Skeletal muscle cell (primary cell): ENCODE results near the gene R3HDM1.
"Not testable (repeated sequence)": the region's sequence is repeated elsewhere in the genome, so short reads cannot be mapped to it uniquely, and the experiment has no call there.

Experiments used
- DNase-seq: peaks from one replicate; pipeline ENCODE4 v3.0.0-alpha.2; 2010; ENCODE audit warnings: low read depth
- H3K4me3 ChIP-seq: 2 replicates; pipeline ENCODE4 v1.5.1; 2011; ENCODE audit warnings: low read depth, mild to moderate bottlenecking, control low read depth, low read length, moderate library complexity

Gene R3HDM1

GRCh38 chr2:135531231-135532197, at the start of gene R3HDM1:
Gene R3HDM1 (plus strand): TSS chr2:135531484. CDS start chr2:135604846, 73,362 bp downstream.
- peak within 1 kb of the TSS; percentile 84 for H3K4me3 ChIP-seq
- peak; percentile 100 for DNase-seq

- H3K4me3 ChIP-seq, result no peak overlapping the region
- no peak for DNase-seq
These were observed 45.8 kb upstream of the R3HDM1 start for GRCh38 chr2:135485441-135485840.

DNA sequence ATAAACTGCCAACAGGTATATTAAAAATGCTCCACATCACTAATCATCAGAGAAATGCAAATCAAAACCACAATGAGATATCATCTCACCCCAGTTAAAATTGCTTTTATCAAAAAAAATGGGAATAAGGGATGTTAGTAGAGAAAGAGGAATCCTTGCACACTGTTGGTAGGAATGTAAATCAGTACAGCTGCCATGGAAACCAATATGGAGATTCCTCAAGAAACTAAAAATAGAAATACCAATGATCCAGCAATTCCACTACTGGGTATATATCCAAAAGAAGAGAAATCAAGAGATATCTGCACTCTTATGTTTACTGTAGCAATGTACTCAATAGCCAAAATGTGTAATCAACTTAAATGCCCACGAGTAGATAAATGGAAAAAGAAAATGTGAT, 40.9 kb upstream of the R3HDM1 start:
- DNase-seq, result no peak

GRCh38 chr2:135494503-135494902, 36.8 kb upstream of the R3HDM1 start:
- peak; percentile 15 for DNase-seq
- no peak overlapping the region for H3K4me3 ChIP-seq

More for the DNA sequence above, 40.9 kb upstream of the R3HDM1 start:
- no peak overlapping the region for H3K4me3 ChIP-seq

GRCh38 chr2:135494917-135495316, 36.4 kb upstream of the R3HDM1 start:
- no peak for DNase-seq
- no peak overlapping the region for H3K4me3 ChIP-seq

GRCh38 chr2:135498588-135498987, 32.7 kb upstream of the R3HDM1 start:
- DNase-seq, H3K4me3 ChIP-seq: not testable (repeated sequence)

DNA sequence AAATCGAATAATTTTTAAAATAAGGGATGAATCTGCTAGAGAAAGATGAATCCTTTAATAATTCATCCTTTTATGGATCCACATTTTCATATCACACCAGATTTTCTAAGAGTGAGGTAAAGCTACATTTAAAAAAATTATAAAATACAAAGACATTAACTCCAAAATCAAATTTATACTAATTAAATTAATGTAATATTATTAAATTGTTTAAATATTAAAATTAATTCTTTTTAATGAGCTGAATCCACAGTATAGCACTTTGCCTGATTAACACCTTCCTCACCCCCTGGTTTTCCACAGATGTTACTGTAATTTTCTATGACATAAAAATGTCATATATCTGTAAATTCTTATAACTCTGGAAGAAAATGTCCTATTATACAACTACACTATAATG, 26.5 kb upstream of the R3HDM1 start:
- no peak overlapping the region for H3K4me3 ChIP-seq
- no peak for DNase-seq

DNA sequence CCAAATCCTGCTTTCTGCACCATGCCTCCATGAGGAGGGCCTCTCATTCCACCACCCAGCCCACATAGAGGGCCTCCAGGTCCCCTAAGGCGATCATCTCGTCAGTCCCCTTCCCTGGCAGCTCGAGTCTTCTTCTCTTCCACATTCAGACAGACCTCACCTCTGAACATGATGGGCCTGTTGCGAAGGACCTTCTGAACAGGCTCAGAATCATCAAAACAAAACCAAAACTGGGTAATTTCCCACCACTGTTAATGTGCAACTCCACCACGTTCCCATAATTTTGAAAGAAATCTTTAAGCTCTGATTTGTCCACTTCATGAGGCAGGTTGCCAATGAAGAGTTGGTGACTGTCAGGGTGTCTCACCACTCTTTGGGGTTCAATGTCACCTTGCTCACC, 20.7 kb upstream of the R3HDM1 start:
- no peak overlapping the region for H3K4me3 ChIP-seq
- no peak for DNase-seq

DNA sequence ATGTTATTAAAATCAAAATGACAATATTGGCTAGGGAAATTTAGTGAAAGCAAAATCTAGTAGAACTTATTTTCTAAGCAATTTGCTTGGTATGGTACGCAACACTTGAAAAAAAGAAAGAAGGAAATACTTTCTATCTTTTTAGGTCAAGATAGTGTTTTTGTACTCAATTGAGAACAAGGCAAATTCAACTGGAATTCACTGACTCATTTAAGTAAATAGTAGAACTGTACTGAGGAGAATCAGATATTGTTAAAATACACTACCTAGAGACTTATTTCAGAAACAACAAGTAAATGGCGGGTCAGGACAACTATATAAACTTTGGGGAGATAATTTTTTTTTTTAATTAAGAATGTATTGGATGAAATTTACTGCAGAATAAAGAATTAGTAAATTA, 19.2 kb upstream of the R3HDM1 start:
- DNase-seq, result no peak
- H3K4me3 ChIP-seq, result no peak overlapping the region

DNA sequence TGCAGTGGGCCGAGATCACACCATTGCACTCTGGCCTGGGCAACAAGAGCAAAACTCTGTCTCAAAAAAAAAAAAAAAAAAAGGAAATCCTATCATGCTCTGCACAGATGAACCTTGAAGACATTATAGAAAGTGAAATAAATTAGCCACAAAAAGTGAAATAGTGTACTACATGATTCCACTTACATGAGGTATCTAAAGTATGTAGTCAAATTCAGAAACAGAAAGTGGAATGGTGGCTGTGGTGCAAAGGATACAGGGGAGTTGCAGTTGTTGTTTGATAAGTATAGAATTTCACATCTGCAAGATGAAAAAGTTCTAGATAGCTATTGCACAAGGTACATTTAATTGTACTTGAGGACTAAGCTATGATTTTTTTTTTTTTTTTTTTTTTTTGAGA, 5.5 kb upstream of the R3HDM1 start:
- H3K4me3 ChIP-seq, result no peak overlapping the region
- no peak for DNase-seq

DNA sequence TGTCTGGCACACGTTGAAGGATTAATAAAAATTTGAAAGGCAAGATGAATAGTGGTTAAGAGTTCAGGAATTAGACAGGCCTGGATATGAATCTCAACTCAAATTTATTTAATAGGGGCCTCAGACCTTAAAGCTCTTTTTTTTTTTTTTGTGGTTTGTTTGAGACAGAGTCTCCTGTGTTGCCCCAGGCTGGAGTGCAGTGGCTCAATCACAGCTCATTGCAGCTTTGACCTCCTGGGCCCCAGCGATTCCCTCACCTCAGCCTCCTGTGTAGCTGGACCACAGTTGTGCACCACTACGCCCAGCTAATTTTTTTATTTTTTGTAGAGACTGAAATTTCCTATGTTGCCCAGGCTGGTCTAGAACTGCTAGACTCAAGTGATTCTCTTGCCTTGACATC, 3.3 kb upstream of the R3HDM1 start:
- H3K4me3 ChIP-seq, result no peak overlapping the region
- DNase-seq, result no peak

- peak; percentile 95 for DNase-seq
- peak within 1 kb of the TSS; percentile 84 for H3K4me3 ChIP-seq
These were observed 712 bp upstream of the R3HDM1 start, which contains the start of gene ZRANB3 for GRCh38 chr2:135530313-135531230. Gene ZRANB3 (minus strand): TSS chr2:135531218.

- peak overlapping the region; percentile 84 for H3K4me3 ChIP-seq
- DNase-seq, result no peak
These were observed 1.3 kb downstream of the R3HDM1 start for GRCh38 chr2:135532581-135532980.

GRCh38 chr2:135533545-135533944, 2.3 kb downstream of the R3HDM1 start:
- not testable (repeated sequence) for DNase-seq, H3K4me3 ChIP-seq

GRCh38 chr2:135546436-135546835, 15.2 kb downstream of the R3HDM1 start:
- H3K4me3 ChIP-seq, result no peak overlapping the region
- DNase-seq, result no peak

DNA sequence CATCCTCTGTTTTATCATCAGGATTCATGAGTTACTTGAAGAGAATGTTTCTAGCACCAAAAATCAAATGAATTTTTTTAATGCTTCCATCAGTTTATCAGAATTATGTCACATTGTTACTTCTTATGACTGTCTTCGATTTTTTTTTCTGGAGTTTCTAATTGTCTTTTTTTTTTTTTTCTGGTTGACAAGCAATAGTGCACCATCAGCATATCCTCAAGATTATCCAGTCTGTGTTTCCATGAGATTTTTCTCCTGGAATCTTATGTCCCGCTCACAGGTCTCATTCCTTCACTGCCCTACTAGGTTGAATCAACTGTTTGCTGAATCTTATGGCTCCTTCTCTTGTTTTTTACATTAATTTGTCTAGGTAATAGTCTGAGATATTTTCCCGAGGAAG, 16.0 kb downstream of the R3HDM1 start:
- H3K4me3 ChIP-seq, result no peak overlapping the region
- no peak for DNase-seq

GRCh38 chr2:135551356-135551755, 20.1 kb downstream of the R3HDM1 start:
- DNase-seq, result no peak
- H3K4me3 ChIP-seq, result no peak overlapping the region

DNA sequence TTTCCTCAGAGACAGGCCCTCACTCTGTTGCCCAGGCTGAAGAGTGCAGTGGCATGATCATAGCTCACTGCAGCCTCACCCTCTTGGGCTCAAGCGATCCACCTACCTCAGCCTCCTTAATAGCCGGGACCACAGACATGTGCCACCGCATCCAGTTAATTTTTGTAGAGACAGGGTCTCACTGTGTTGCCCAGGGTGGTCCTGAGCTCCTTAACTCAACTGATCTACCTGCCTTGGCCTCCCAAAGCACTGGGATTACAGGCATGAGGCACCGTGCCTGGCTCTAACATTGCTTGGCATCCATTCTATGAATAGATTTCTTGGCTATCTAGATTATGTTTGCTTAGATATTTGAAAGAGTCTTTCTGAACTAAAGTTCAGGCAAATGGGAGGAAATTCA, 21.6 kb downstream of the R3HDM1 start:
- H3K4me3 ChIP-seq, result no peak overlapping the region
- DNase-seq, result no peak

DNA sequence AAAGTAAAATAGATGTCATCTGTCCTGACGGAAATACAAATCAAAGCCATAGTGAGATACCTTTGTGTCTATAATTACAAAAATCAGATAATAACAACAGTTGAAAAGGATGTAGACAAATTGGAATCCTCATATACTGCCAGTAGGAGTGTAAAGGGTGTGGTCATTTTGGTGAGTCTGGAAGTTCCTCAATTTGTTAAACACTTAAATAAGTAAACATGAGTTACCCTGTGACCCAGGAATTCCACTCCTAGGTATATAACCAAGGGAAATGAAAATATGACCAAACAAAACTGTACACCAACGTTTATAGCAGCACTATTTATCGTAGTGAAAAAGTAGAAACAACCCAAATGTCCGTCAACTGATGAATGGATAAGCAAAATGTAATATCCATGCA, 24.0 kb downstream of the R3HDM1 start:
- no peak for DNase-seq
- no peak overlapping the region for H3K4me3 ChIP-seq

- DNase-seq, result no peak
- H3K4me3 ChIP-seq, result no peak overlapping the region
These were observed 26.2 kb downstream of the R3HDM1 start for GRCh38 chr2:135557530-135557929.
